MM.1S (cell line): Measurements from ENCODE around the gene PPP6R2.

Source experiments
- DNase-seq: peaks from one replicate; pipeline ENCODE4 v3.0.0-alpha.2; 2015
- H2AFZ ChIP-seq: fragments of 300-600 bp; sonication (generic); 2 replicates; pipeline ENCODE4 v1.6.0; 2016; ENCODE audit warnings: antibody characterized with exemption, low read length
- H3F3A ChIP-seq: fragments of 300-600 bp; sonication (generic); 2 replicates; pipeline ENCODE4 v1.6.1; 2016; ENCODE audit warnings: mild to moderate bottlenecking, antibody characterized with exemption, low read length, moderate library complexity, mixed read lengths; ENCODE audit not compliant: insufficient read depth
- H3K27ac ChIP-seq: fragments of 300-600 bp; sonication (generic); 2 replicates; pipeline ENCODE4 v1.5.1; 2016; ENCODE audit warnings: mild to moderate bottlenecking, low read length
- H3K27me3 ChIP-seq: fragments of 300-600 bp; sonication (generic); replicated peaks from 2 replicates; pipeline ENCODE4 v1.6.0; 2016; ENCODE audit warnings: low read length; ENCODE audit not compliant: insufficient read depth
- H3K36me3 ChIP-seq: fragments of 300-600 bp; sonication (generic); replicated peaks from 2 replicates; pipeline ENCODE4 v1.6.1; 2016; ENCODE audit warnings: mild to moderate bottlenecking, low read length, mixed read lengths; ENCODE audit not compliant: insufficient read depth
- H3K4me1 ChIP-seq: fragments of 300-600 bp; sonication (generic); 2 replicates; pipeline ENCODE4 v1.6.1; 2016; ENCODE audit warnings: low read length, mixed read lengths
- H3K4me2 ChIP-seq: fragments of 300-600 bp; sonication (generic); 2 replicates; pipeline ENCODE4 v1.6.0; 2016; ENCODE audit warnings: low read depth, low read length
- H3K4me3 ChIP-seq: fragments of 300-600 bp; sonication (generic); 2 replicates; pipeline ENCODE4 v1.5.1; 2016; ENCODE audit warnings: low read length, mixed read lengths
- H3K79me2 ChIP-seq: fragments of 300-600 bp; sonication (generic); 2 replicates; pipeline ENCODE4 v1.6.1; 2016; ENCODE audit warnings: mixed run types, low read length, mixed read lengths
- H3K9ac ChIP-seq: fragments of 300-600 bp; sonication (generic); 2 replicates; pipeline ENCODE4 v1.6.1; 2016; ENCODE audit warnings: low read length, mixed read lengths
- H3K9me2 ChIP-seq: fragments of 300-600 bp; sonication (generic); replicated peaks from 2 replicates; pipeline ENCODE4 v1.6.1; 2016; ENCODE audit warnings: mild to moderate bottlenecking, low read length, mixed read lengths; ENCODE audit not compliant: insufficient read depth
- H3K9me3 ChIP-seq: fragments of 300-600 bp; sonication (generic); replicated peaks from 2 replicates; pipeline ENCODE4 v1.6.1; 2016; ENCODE audit warnings: mild to moderate bottlenecking, low read length, mixed read lengths; ENCODE audit not compliant: insufficient read depth
- H4K20me1 ChIP-seq: fragments of 300-600 bp; sonication (generic); 2 replicates; pipeline ENCODE4 v1.6.1; 2016; ENCODE audit warnings: mild to moderate bottlenecking, low read length, moderate library complexity, mixed read lengths; ENCODE audit not compliant: insufficient read depth
- EZH2 ChIP-seq: fragments of 300-600 bp; sonication (generic); optimal IDR thresholded peaks from 2 replicates; pipeline ENCODE3; 2017; ENCODE audit warnings: low read depth, mild to moderate bottlenecking, antibody characterized with exemption, low read length, mixed read lengths
- EZH2phosphoT487 ChIP-seq: fragments of 300-600 bp; sonication (generic); IDR thresholded peaks from 2 replicates; pipeline ENCODE4 v1.6.1; 2018; ENCODE audit warnings: antibody characterized with exemption, low read length
- TF ChIP-seq, protein P1 (sequence below): fragments of 300-600 bp; sonication (generic); IDR thresholded peaks from 2 replicates; pipeline ENCODE4 v1.5.1; 2016; ENCODE audit warnings: antibody characterized with exemption, low read length, mixed read lengths

Gene PPP6R2

DNA sequence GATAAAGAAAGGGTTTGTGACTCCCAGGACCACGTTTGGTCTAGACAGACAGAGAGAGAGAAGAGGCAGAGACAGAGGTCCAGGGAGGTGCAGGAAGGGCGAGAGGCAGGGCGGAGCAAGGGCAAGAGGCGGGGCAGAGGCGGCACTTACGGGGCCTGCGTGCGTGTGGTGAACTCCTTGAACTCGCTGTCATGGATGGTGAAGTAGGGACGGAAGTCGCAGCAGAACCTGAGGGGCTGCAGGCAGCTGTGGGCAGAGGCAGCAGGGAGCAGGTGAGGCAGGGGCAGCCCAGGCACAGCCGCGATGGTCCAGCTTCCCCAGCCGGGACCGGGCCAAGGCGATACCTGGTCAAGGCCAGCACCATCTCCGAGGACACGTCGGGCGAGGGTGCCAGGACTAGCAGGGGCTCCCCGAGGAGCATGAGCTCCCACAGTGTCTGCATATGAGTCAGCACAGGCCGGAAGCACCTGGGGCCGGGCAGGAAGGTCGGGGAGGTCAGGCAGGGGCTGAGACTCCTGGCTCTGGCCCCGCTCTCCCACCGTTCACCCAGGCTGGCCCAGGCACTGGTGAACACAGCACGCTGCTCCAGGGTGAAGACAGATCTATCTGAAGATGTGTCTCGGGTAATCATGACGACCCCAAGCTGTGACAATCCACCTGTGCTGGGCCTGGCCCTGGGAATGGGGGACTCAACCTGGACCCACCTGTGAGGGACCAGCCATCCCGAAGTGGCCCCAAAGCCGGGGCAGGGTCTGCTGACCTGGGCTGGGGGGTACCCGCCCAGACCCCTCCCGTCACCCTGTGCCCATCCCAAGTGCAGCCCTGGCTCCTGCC is 28.5 kb upstream of the PPP6R2 start:
- peak overlapping the region; percentile 72 for H3K4me3 ChIP-seq
- peaks cover 13% of the 10 kb centered on the region for H3K4me1 ChIP-seq
- TF ChIP-seq EZH2phosphoT487 (no peak), EZH2 (no peak)
- TF ChIP-seq, protein P1, sequence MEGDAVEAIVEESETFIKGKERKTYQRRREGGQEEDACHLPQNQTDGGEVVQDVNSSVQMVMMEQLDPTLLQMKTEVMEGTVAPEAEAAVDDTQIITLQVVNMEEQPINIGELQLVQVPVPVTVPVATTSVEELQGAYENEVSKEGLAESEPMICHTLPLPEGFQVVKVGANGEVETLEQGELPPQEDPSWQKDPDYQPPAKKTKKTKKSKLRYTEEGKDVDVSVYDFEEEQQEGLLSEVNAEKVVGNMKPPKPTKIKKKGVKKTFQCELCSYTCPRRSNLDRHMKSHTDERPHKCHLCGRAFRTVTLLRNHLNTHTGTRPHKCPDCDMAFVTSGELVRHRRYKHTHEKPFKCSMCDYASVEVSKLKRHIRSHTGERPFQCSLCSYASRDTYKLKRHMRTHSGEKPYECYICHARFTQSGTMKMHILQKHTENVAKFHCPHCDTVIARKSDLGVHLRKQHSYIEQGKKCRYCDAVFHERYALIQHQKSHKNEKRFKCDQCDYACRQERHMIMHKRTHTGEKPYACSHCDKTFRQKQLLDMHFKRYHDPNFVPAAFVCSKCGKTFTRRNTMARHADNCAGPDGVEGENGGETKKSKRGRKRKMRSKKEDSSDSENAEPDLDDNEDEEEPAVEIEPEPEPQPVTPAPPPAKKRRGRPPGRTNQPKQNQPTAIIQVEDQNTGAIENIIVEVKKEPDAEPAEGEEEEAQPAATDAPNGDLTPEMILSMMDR: no peak
- peak overlapping the region; percentile 98 for H3K4me2 ChIP-seq
- peaks cover 11% of the 10 kb centered on the region for H3F3A ChIP-seq
- H4K20me1 ChIP-seq: no peaks in the 10 kb centered on the region
- H3K9me2 ChIP-seq: no peaks in the 10 kb centered on the region
- peak overlapping the region; percentile 55 for H2AFZ ChIP-seq
- no peaks in the 10 kb centered on the region for H3K27me3 ChIP-seq
- peak overlapping the region; percentile 77 for H3K9ac ChIP-seq
- H3K79me2 ChIP-seq: peaks cover 11% of the 10 kb centered on the region
- H3K27ac ChIP-seq: peak overlapping the region; percentile 87
- peak; percentile 92 for DNase-seq
- H3K9me3 ChIP-seq: no peaks in the 10 kb centered on the region
- no peaks in the 10 kb centered on the region for H3K36me3 ChIP-seq

DNA sequence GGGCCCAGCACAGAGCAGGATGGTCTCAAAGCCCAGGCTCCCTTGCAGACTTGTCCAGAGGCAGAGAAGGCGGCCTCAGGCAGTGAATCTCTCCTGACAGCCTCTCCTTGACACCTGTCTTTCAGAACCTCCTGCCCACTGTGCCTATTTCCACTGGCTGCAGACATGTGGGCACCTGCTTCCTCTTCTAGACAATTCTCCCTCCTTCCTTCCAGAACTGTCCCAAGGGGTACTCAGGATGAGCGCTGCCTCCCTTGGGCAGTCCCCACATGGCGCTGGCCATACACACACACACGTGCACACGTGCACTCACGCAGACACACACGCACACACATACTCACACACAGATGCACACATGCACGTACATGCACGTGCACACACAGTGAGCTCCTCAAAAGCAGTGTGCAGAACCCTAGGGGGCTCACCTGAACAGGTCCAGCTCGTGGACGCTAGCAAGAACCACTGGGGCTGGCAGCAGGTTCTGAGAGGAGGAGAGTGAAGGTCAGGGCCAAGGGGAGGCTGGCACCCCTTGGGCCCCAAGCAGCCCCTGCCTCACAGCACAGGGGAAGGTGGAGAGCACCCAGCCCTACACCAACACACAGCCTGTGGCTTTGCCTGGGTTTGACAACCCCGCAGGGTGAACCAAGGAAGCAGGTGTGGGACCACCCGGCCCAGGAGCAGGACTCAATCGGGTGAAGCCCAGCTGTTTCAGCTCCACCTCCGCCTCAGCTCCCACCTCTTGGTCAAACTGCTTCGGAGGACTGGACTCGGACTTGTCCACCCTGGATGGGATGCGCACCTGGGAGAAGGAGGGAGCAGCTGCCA is 27.6 kb upstream of the PPP6R2 start:
- no peak for TF ChIP-seq EZH2phosphoT487
- TF ChIP-seq EZH2: no peak
- TF ChIP-seq, protein P1: no peak
- no peaks in the 10 kb centered on the region for H3K9me2 ChIP-seq
- H3K4me2 ChIP-seq: peak overlapping the region; percentile 98
- peaks cover 15% of the 10 kb centered on the region for H3K4me1 ChIP-seq
- H3F3A ChIP-seq: peaks cover 11% of the 10 kb centered on the region
- peak overlapping the region; percentile 72 for H3K4me3 ChIP-seq
- peaks cover 11% of the 10 kb centered on the region for H3K79me2 ChIP-seq
- DNase-seq: peak; percentile 40
- no peaks in the 10 kb centered on the region for H3K9me3 ChIP-seq
- no peaks in the 10 kb centered on the region for H3K36me3 ChIP-seq
- H3K9ac ChIP-seq: peak overlapping the region; percentile 77; the same call in 1 of the 2 replicates
- H2AFZ ChIP-seq: 0 out of 2 replicates have a peak overlapping the region, but pooled peaks have one; percentile 55
- H3K27ac ChIP-seq: peak overlapping the region; percentile 87
- no peaks in the 10 kb centered on the region for H4K20me1 ChIP-seq
- no peaks in the 10 kb centered on the region for H3K27me3 ChIP-seq

DNA sequence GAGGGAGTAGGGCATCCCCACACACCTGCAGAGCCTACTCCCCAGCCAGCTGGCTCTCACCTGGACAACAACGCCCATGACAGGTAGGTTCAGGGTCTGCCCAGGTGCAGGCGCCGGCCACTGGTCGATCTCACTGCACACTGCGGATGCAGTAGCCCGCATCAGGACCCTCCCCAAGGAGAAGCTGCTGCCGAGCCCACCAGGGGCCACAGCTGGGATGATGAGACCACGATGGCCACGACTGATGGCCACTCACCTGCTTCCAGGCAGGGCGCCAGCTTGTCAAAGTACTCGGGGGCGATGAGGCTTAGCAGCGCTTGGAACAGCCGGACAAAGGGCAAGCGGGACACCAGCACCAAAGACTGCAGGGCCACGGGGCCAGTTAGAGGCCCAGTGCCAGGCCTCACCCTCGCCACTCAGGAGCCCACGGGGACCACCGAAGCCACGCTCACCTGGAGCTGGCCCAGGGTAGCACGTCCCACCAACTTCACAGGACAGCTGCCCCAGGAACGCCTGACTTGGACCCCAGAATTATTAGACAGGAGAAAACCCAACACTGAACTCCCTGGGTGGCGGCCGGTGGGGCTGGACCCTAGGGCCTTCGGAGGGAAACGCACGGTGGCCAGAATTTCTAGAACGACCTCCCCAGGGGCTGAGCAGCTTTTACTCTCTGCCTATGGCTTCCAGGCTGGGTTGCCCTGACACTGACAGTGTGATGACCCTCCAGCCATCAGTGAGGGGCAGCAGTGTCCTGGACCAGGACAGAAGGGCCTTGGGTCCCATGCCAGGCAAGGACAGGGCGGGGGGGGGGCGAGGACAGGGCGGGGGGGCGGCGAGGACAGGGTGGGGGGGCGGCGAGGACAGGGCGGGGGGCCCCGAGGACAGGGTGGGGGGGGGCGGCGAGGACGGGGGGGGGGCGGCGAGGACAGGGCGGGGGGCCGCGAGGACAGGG is 26.7 kb upstream of the PPP6R2 start:
- Histone ChIP-seq H3K9me3 (no peaks in the 10 kb centered on the region), H3K4me3 (no peak overlapping the region), H3K9me2 (no peaks in the 10 kb centered on the region), H3K27ac (no peak overlapping the region), H3K4me1 (peaks cover 18% of the 10 kb centered on the region), H3K36me3 (no peaks in the 10 kb centered on the region), H2AFZ (no peak overlapping the region), H3F3A (peaks cover 11% of the 10 kb centered on the region), H3K4me2 (no peak overlapping the region), H3K79me2 (peaks cover 11% of the 10 kb centered on the region), H4K20me1 (no peaks in the 10 kb centered on the region), H3K9ac (no peak overlapping the region), H3K27me3 (no peaks in the 10 kb centered on the region)
- TF ChIP-seq, protein P1: no peak
- TF ChIP-seq EZH2 (no peak), EZH2phosphoT487 (no peak)
- DNase-seq: no peak
